H9 (cell line): ENCODE results near the gene MAST1. TPM values are rescaled to one million over a fixed set of nuclear protein-coding genes. Genes with fewer than 3 reads are reported as not detected.

Source experiments
- DNase-seq: peaks from one replicate; pipeline ENCODE4 v3.0.0-alpha.2; 2017
- H2AFZ ChIP-seq: one replicate; pipeline ENCODE4 v1.6.1; 2013; ENCODE audit warnings: mild to moderate bottlenecking, low read length, control low read depth, moderate library complexity
- H2AK5ac ChIP-seq: 2 replicates; pipeline ENCODE4 v1.6.1; 2013; ENCODE audit warnings: low read length, control low read depth, mixed read lengths; ENCODE audit not compliant: insufficient read length
- H2BK120ac ChIP-seq: one replicate; pipeline ENCODE4 v1.6.1; 2013; ENCODE audit warnings: low read depth, mild to moderate bottlenecking, low read length, control low read depth, inconsistent platforms; ENCODE audit not compliant: poor library complexity, severe bottlenecking
- H2BK12ac ChIP-seq: 2 replicates; pipeline ENCODE4 v1.6.1; 2013; ENCODE audit warnings: low read length, control low read depth, mixed read lengths, low read depth; ENCODE audit not compliant: insufficient read length
- H2BK15ac ChIP-seq: 2 replicates; pipeline ENCODE4 v1.6.1; 2013; ENCODE audit warnings: low read depth, low read length, control low read depth
- H2BK20ac ChIP-seq: one replicate; pipeline ENCODE4 v1.6.1; 2013; ENCODE audit warnings: low read depth, mild to moderate bottlenecking, low read length, control low read depth, inconsistent platforms; ENCODE audit not compliant: poor library complexity, severe bottlenecking
- H2BK5ac ChIP-seq: 2 replicates; pipeline ENCODE4 v1.6.1; 2013; ENCODE audit warnings: low read length, control low read depth, mixed read lengths; ENCODE audit not compliant: insufficient read length
- H3K14ac ChIP-seq: 2 replicates; pipeline ENCODE4 v1.6.1; 2013; ENCODE audit warnings: low read length, control low read depth; ENCODE audit not compliant: insufficient read depth
- H3K18ac ChIP-seq: 2 replicates; pipeline ENCODE4 v1.6.1; 2013; ENCODE audit warnings: low read depth, mild to moderate bottlenecking, mixed read lengths, low read length, control low read depth; ENCODE audit not compliant: insufficient read length
- H3K23ac ChIP-seq: 2 replicates; pipeline ENCODE4 v1.6.1; 2013; ENCODE audit warnings: low read length, control low read depth, mixed read lengths, low read depth; ENCODE audit not compliant: insufficient read length
- H3K23me2 ChIP-seq: 2 replicates; pipeline ENCODE4 v1.6.1; 2013; ENCODE audit warnings: low read depth, mild to moderate bottlenecking, mixed read lengths, low read length, control low read depth; ENCODE audit not compliant: insufficient read length, poor library complexity, severe bottlenecking
- H3K27ac ChIP-seq: 2 replicates; pipeline ENCODE4 v1.5.1; 2013; ENCODE audit warnings: low read length, control low read depth, mixed read lengths, low read depth; ENCODE audit not compliant: insufficient read length
- H3K27me3 ChIP-seq: 2 replicates; pipeline ENCODE4 v1.6.1; 2013; ENCODE audit warnings: low read length, control low read depth, inconsistent platforms; ENCODE audit not compliant: insufficient read depth
- H3K4ac ChIP-seq: 2 replicates; pipeline ENCODE4 v1.6.1; 2013; ENCODE audit warnings: low read depth, mild to moderate bottlenecking, control low read depth, inconsistent platforms, low read length, moderate library complexity
- H3K4me1 ChIP-seq: 2 replicates; pipeline ENCODE4 v1.6.1; 2013; ENCODE audit warnings: low read length, control low read depth, inconsistent platforms; ENCODE audit not compliant: insufficient read depth
- H3K4me2 ChIP-seq: 2 replicates; pipeline ENCODE4 v1.6.1; 2013; ENCODE audit warnings: low read length, control low read depth, mixed read lengths; ENCODE audit not compliant: insufficient read length, insufficient read depth
- H3K56ac ChIP-seq: 2 replicates; pipeline ENCODE4 v1.6.1; 2013; ENCODE audit warnings: low read depth, mild to moderate bottlenecking, mixed read lengths, low read length, control low read depth; ENCODE audit not compliant: insufficient read length
- H3K79me1 ChIP-seq: 2 replicates; pipeline ENCODE4 v1.6.1; 2013; ENCODE audit warnings: low read depth, mild to moderate bottlenecking, moderate library complexity, low read length, control low read depth, inconsistent platforms; ENCODE audit not compliant: insufficient read depth, poor library complexity, severe bottlenecking
- H3K79me2 ChIP-seq: 2 replicates; pipeline ENCODE4 v1.6.1; 2013; ENCODE audit warnings: low read length, control low read depth, inconsistent platforms; ENCODE audit not compliant: insufficient read depth
- H3K9ac ChIP-seq: 2 replicates; pipeline ENCODE4 v1.6.1; 2013; ENCODE audit warnings: low read length, control low read depth, mixed read lengths; ENCODE audit not compliant: insufficient read length; ENCODE audit errors: extremely low read depth
- H3K9me3 ChIP-seq: one replicate; pipeline ENCODE4 v1.6.1; 2013; ENCODE audit warnings: low read depth, low read length, inconsistent platforms; ENCODE audit not compliant: control insufficient read depth
- H3T11ph ChIP-seq: one replicate; pipeline ENCODE4 v1.6.1; 2013; ENCODE audit warnings: mild to moderate bottlenecking, low read length, control low read depth, inconsistent platforms
- H4K20me1 ChIP-seq: one replicate; pipeline ENCODE4 v1.6.1; 2013; ENCODE audit not compliant: control insufficient read depth, insufficient read length, insufficient read depth
- H4K5ac ChIP-seq: 2 replicates; pipeline ENCODE4 v1.6.1; 2013; ENCODE audit warnings: low read depth, mild to moderate bottlenecking, mixed read lengths, low read length, control low read depth; ENCODE audit not compliant: insufficient read length
- H4K8ac ChIP-seq: replicated peaks from 2 replicates; pipeline ENCODE4 v1.6.1; 2013; ENCODE audit warnings: low read length, control low read depth, mixed read lengths, low read depth; ENCODE audit not compliant: insufficient read length
- H4K91ac ChIP-seq: 2 replicates; pipeline ENCODE4 v1.6.1; 2013; ENCODE audit warnings: low read depth, mild to moderate bottlenecking, moderate library complexity, mixed read lengths, low read length, control low read depth; ENCODE audit not compliant: insufficient read length
- H3K27ac Mint-ChIP-seq, 3 experiments: 2 replicates in 2 of 3; 3 replicates in 1 of 3; pipeline ENCODE4 v1.8.0; 2020 to 2021; ENCODE audit warnings: mixed read lengths in 3 of 3, mild to moderate bottlenecking in 1 of 3, moderate library complexity in 1 of 3
- H3K27me3 Mint-ChIP-seq: 2 replicates; pipeline ENCODE4 v1.8.0; 2021; ENCODE audit warnings: low read depth, mild to moderate bottlenecking, moderate library complexity, mixed read lengths
- H3K36me3 Mint-ChIP-seq, 3 experiments: 2 replicates in 2 of 3; 3 replicates in 1 of 3; pipeline ENCODE4 v1.8.0; 2020 to 2021; ENCODE audit warnings: low read depth in 3 of 3, mixed read lengths in 3 of 3; ENCODE audit not compliant: insufficient read depth in 1 of 3
- H3K4me1 Mint-ChIP-seq, 2 experiments: 2 replicates each; pipeline ENCODE4 v1.8.0; 2020; ENCODE audit warnings: mixed read lengths in 2 of 2
- H3K4me3 Mint-ChIP-seq, 2 experiments: 2 replicates in 1 of 2; 3 replicates in 1 of 2; pipeline ENCODE4 v1.8.0; 2020 to 2021; ENCODE audit warnings: mild to moderate bottlenecking in 2 of 2, mixed read lengths in 2 of 2, moderate library complexity in 1 of 2
- H3K9me3 Mint-ChIP-seq, 2 experiments: 2 replicates in 1 of 2; 3 replicates in 1 of 2; pipeline ENCODE4 v1.8.0; 2020; ENCODE audit warnings: mild to moderate bottlenecking in 2 of 2, mixed read lengths in 2 of 2, moderate library complexity in 1 of 2
- CTCF ChIP-seq: fragments of 200-600 bp; sonication (generic); conservative IDR thresholded peaks from 3 replicates; pipeline ENCODE4 v1.8.0; 2021; ENCODE audit warnings: antibody characterized with exemption, mild to moderate bottlenecking
- WGBS: extraction: QIAGEN DNeasy Blood & Tissue Kit; methylation state at CpG from one replicate; pipeline ENCODE4 v1.1.7; 2013; ENCODE audit warnings: missing lambda C conversion rate, low lambda C conversion rate, mixed read lengths; ENCODE audit not compliant: insufficient read length; ENCODE audit errors: extremely low coverage; 5-methylcytosine and 5-hydroxymethylcytosine counted together
- total RNA-seq: library from RNA; stranded (reverse); gene quantifications from 2 replicates; pipeline ENCODE4 v1.2.1, GENCODE V29; 2021

The MAST1 gene
- total RNA-seq, 1 experiment from 2014 or later = 15.1 TPM

DNA sequence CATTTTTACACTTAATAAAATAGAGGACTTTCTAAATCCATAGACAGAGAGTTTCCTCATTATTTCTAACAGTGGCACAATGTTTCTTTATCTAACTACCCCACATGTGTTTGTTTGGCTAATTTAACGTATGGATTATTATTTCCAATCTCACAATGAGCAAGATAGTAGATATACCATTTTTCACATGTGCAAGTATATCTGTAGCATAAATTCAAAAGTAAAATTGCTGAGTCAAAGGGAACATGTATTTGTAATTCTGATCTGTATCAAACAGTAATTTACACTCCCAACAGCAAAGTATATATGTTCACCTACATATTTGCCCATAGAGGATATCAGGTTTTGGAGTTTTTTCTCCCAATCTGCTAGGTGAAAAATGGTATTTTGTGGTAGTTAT lies 18.3 kb downstream of the MAST1 start:
- H3K27ac Mint-ChIP-seq = 0 out of 7 replicates have a peak overlapping the region, but pooled peaks of 1 of the 3 experiments have one; percentile 44
- no peak overlapping the region for H3K18ac ChIP-seq
- no peak overlapping the region for H3T11ph ChIP-seq
- no peaks in the 10 kb centered on the region for H3K23me2 ChIP-seq
- H3K4me3 Mint-ChIP-seq = no peak overlapping the region
- no peak overlapping the region for H2BK20ac ChIP-seq
- no peak overlapping the region for H3K27ac ChIP-seq
- H3K4me2 ChIP-seq = no peak overlapping the region
- no peaks in the 10 kb centered on the region for H3K4me1 ChIP-seq
- DNase-seq = no peak
- H3K9me3 Mint-ChIP-seq = no peaks in the 10 kb centered on the region; a peak in 1 of 5 replicates
- no peaks in the 10 kb centered on the region for H3K27me3 Mint-ChIP-seq
- no peak overlapping the region for H2BK15ac ChIP-seq
- no peak overlapping the region for H2AK5ac ChIP-seq
- no peak overlapping the region for H3K23ac ChIP-seq
- peaks cover 19 to 41% (median 28%) of the 10 kb centered on the region in 3 experiments for H3K36me3 Mint-ChIP-seq
- H3K4ac ChIP-seq = no peak overlapping the region
- no peak overlapping the region for H3K56ac ChIP-seq
- no peaks in the 10 kb centered on the region for H3K4me1 Mint-ChIP-seq
- no peak overlapping the region for H4K5ac ChIP-seq
- H2BK120ac ChIP-seq = no peak overlapping the region
- H4K91ac ChIP-seq = no peak overlapping the region
- no peaks in the 10 kb centered on the region for H3K9me3 ChIP-seq
- H2BK12ac ChIP-seq = no peak overlapping the region
- no peak for TF ChIP-seq CTCF
- H3K14ac ChIP-seq = no peak overlapping the region
- no peak overlapping the region for H4K8ac ChIP-seq
- WGBS = no CpG with 5 or more reads among the region's 1 CpG
- no peak overlapping the region for H2BK5ac ChIP-seq
- H3K79me2 ChIP-seq = no peaks in the 10 kb centered on the region
- no peak overlapping the region for H3K9ac ChIP-seq
- H3K27me3 ChIP-seq = no peaks in the 10 kb centered on the region
- H4K20me1 ChIP-seq = no peaks in the 10 kb centered on the region
- no peaks in the 10 kb centered on the region for H3K79me1 ChIP-seq
- no peak overlapping the region for H2AFZ ChIP-seq
